Heart right ventricle (tissue), 16 donors: ENCODE measurements around the gene HCFC1R1. TPM values are rescaled to one million over a fixed set of nuclear protein-coding genes. Genes with fewer than 3 reads are reported as not detected.
A peak's percentile ranks its signal among the peaks of the same experiment; 100 is the strongest.

Experiments
- ATAC-seq, 8 donors: fragments of 200-7000 bp; cut with Tn5 transposase; one replicate each; pipeline ENCODE4 v1.9.1; 2020; ENCODE audit warnings: mild to moderate bottlenecking in 8 of 8, moderate library complexity in 8 of 8, moderate number of reproducible peaks in 1 of 8
- DNase-seq, 2 donors: peaks; one replicate each; pipeline ENCODE4 v3.0.0-alpha.2; 2020
- H3K27ac ChIP-seq, 10 donors: fragments of 200-600 bp; sonication (generic) in 2 of 10; one replicate each; pipeline versions ENCODE4 v1.5.0 to v1.8.0; 2020 to 2022; ENCODE audit warnings: mild to moderate bottlenecking in 3 of 10
- H3K27me3 ChIP-seq, 7 donors: fragments of 200-600 bp; one replicate each; pipeline ENCODE4 v1.8.0; 2021 to 2022; ENCODE audit warnings: mild to moderate bottlenecking in 2 of 7
- H3K36me3 ChIP-seq, 9 donors: fragments of 200-600 bp; sonication (generic) in 1 of 9; one replicate each; pipeline versions ENCODE4 v1.5.0 to v1.8.0; 2020 to 2022; ENCODE audit warnings: mild to moderate bottlenecking in 2 of 9
- H3K4me1 ChIP-seq, 9 donors: fragments of 200-600 bp; sonication (generic) in 1 of 9; one replicate each; pipeline versions ENCODE4 v1.5.0 to v1.8.0; 2020 to 2022; ENCODE audit warnings: mild to moderate bottlenecking in 4 of 9
- H3K4me3 ChIP-seq, 10 donors: fragments of 200-600 bp; sonication (generic) in 2 of 10; one replicate each; pipeline versions ENCODE4 v1.5.0 to v1.8.0; 2020 to 2022; ENCODE audit warnings: mild to moderate bottlenecking in 7 of 10, moderate library complexity in 2 of 10
- H3K9me3 ChIP-seq, 11 donors: fragments of 200-600 bp in 10 of 11; sonication (generic) in 2 of 11; one replicate each; pipeline versions ENCODE4 v1.5.0 to v1.8.0; 2013 to 2022; ENCODE audit warnings: mild to moderate bottlenecking in 2 of 11, control low read depth in 1 of 11, moderate library complexity in 1 of 11
- WGBS, 2 donors: extraction: QIAGEN DNeasy Blood & Tissue Kit; methylation state at CpG; one replicate each; pipeline ENCODE4 v1.1.7; 2013; ENCODE audit warnings: inconsistent platforms in 1 of 2; 5-methylcytosine and 5-hydroxymethylcytosine counted together
- intact Hi-C, 10 donors: fragments of 100-400 bp; cut with DNase I; formaldehyde crosslinking; loops; one replicate each; pipeline versions ENCODE4 v1.11.1 to v1.14.2; 2022
- polyA plus RNA-seq, 2 donors: library from polyadenylated mRNA; stranded (reverse); fragments of 200-250 nt; gene quantifications; one replicate each; pipeline ENCODE4 v1.2.3, GENCODE V29; 2013
- total RNA-seq, 10 donors: library from RNA; stranded (reverse); fragmentation: NEBNext Ultra II Directional in 3 of 10; extraction: Animal tissue kit (Norgen Biotek cat#: 25700) in 3 of 10; gene quantifications; one replicate each; pipeline versions ENCODE4 v1.2.1 to v1.2.4, GENCODE V29; 2021 to 2023
- TF ChIP-seq, protein P1 (sequence below), 9 donors: fragments of 200-600 bp; sonication (generic) in 2 of 9; IDR thresholded peaks; one replicate each; pipeline versions ENCODE4 v1.5.0 to v1.8.0; 2021 to 2022; ENCODE audit warnings: antibody characterized with exemption in 9 of 9, mild to moderate bottlenecking in 5 of 9, moderate library complexity in 1 of 9
- donor health status: Arrhythmogenic right ventricular cardiomyopathy.
- donor health status: ischemic (EF 13 %, LVEDD 7.1; RV severe dilation, severe dysfunction).
- donor health status: healthy with polysubstance abuse.
- donor health status: DM: no; HTN: yes; CAD: no.
- donor health status: DM: no; HTN: no; CAD: no.
- donor health status: ischemic (EF 25% LVEDD 6.9; RV normal size, moderate dysfunction).
- donor health status: ischemic (EF 25% LVEDD 5.7; RV mildly dilated, moderate dysfunction).
- donor health status: healthy.
- donor health status: DM: yes; HTN: yes; CAD: no.
- donor health status: Ischemic cardiomyopathy.
- donor health status: ischemic (EF 35%, LVEDD 5.7; RV mildly dilated, moderate dysfunction).
- donor health status: nonischemic (EF 11% LVEDD 7.7; RV severe dilation, severe dysfunction).
- donor health status: DM: yes; HTN: yes; CAD: no.
- donor health status: PGD.
- donor health status: ischemic (EF 29% LVEDD 5.4; RV normal size, mild dysfunction).
- donor health status: nonischemic (EF 23%, LVEDD 6.1; RV moderate dilation, normal function).

HCFC1R1 gene
- total and polyA plus RNA-seq, 12 donors = 41.8 to 370 (median 57.2) TPM

DNA sequence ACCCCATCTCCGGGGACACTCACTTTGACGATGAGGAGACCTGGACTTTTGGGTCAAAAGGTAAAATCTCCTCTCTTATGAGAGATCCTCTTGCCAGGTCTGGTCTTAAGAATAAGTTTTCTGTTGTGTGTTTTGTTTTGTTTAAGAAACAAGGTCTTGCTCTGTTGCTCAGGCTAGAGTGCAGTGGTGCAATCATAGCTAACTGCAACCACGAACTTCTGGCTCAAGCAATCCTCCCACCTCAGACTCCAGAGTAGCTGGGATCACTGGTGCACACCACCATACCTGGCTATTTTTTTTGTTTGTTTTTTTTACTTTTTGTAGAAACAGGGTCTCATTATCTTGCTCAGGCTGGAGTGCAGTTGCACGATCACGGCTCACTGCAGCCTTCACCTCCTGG lies 26.7 kb upstream of the HCFC1R1 start:
- Histone ChIP-seq H3K27ac (peak overlapping the region in 1 of 10 donors; percentile 70), H3K36me3 (no peaks in the 10 kb centered on the region), H3K9me3 (no peaks in the 10 kb centered on the region), H3K27me3 (peaks cover 6 to 54% (median 41%) of the 10 kb centered on the region in 7 donors), H3K4me1 (peaks cover 10 to 24% (median 15%) of the 10 kb centered on the region in 9 donors), H3K4me3 (peak overlapping the region in 1 of 10 donors; percentile 65)
- no peak for DNase-seq
- no peak for ATAC-seq
- 78 to 79% methylated on average over 5 of the region's 5 CpGs for WGBS, 2 donors
- intact Hi-C loops = loop anchor here in 3 of 10 donors (10.0 kb wide), 2 partner anchors 64 to 114 kb away; partner anchors contain the start of gene ZNF205 (in 1 of the 3)
- TF ChIP-seq, protein P1, sequence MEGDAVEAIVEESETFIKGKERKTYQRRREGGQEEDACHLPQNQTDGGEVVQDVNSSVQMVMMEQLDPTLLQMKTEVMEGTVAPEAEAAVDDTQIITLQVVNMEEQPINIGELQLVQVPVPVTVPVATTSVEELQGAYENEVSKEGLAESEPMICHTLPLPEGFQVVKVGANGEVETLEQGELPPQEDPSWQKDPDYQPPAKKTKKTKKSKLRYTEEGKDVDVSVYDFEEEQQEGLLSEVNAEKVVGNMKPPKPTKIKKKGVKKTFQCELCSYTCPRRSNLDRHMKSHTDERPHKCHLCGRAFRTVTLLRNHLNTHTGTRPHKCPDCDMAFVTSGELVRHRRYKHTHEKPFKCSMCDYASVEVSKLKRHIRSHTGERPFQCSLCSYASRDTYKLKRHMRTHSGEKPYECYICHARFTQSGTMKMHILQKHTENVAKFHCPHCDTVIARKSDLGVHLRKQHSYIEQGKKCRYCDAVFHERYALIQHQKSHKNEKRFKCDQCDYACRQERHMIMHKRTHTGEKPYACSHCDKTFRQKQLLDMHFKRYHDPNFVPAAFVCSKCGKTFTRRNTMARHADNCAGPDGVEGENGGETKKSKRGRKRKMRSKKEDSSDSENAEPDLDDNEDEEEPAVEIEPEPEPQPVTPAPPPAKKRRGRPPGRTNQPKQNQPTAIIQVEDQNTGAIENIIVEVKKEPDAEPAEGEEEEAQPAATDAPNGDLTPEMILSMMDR (IDR thresholded peaks at IDR 0.05) = no peak

DNA sequence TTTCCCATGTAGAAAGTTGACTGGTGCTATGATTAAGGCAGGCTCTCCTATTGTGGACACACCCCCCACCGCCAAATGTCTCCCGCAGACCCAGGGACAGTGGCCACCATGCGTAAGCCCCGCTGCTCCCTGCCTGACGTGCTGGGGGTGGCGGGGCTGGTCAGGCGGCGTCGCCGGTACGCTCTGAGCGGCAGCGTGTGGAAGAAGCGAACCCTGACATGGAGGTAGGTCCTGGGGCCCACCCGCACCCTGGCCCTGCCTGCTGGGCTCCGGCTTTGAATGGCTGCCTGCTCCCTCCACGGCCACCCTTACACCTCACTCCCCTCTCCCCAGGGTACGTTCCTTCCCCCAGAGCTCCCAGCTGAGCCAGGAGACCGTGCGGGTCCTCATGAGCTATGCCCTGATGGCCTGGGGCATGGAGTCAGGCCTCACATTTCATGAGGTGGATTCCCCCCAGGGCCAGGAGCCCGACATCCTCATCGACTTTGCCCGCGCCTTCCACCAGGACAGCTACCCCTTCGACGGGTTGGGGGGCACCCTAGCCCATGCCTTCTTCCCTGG lies 26.3 kb upstream of the HCFC1R1 start:
- intact Hi-C loops = loop anchor here in 3 of 10 donors (10.0 kb wide), 2 partner anchors 65 to 115 kb away; partner anchors contain the start of gene ZNF205 (in 1 of the 3)
- Histone ChIP-seq H3K36me3 (no peaks in the 10 kb centered on the region), H3K4me3 (peak overlapping the region in 1 of 10 donors; percentile 65), H3K4me1 (peaks cover 13 to 24% (median 19%) of the 10 kb centered on the region in 9 donors), H3K27ac (peak overlapping the region in 1 of 10 donors; percentile 70), H3K27me3 (peaks cover 6 to 59% (median 45%) of the 10 kb centered on the region in 7 donors), H3K9me3 (no peaks in the 10 kb centered on the region)
- TF ChIP-seq, protein P1 (IDR thresholded peaks at IDR 0.05) = no peak
- 83 to 88% methylated on average over 24 to 26 of the region's 26 CpGs for WGBS, 2 donors
- ATAC-seq (no peak), DNase-seq (no peak)

DNA sequence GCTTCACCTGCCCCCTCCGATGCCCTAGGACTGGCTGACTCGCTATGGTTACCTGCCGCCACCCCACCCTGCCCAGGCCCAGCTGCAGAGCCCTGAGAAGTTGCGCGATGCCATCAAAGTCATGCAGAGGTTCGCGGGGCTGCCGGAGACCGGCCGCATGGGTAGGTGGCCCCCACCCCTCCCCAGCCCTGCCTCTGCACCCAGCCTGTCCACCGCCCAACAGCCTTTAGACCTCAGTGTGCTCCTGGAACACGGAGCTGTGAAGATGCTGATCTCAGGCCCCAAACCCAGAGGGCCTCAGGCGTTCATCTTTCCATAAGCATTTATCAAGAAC lies 23.6 kb upstream of the HCFC1R1 start:
- intact Hi-C loops = no loop called here
- peaks cover 6 to 82% (median 71%) of the 10 kb centered on the region in 7 donors for H3K27me3 ChIP-seq
- WGBS, 2 donors = 19 to 24% methylated on average over 13 of the region's 13 CpGs
- H3K4me3 ChIP-seq = peak overlapping the region in 2 of 10 donors; percentile 65
- ATAC-seq (no peak), DNase-seq (no peak)
- no peaks in the 10 kb centered on the region for H3K9me3 ChIP-seq
- H3K27ac ChIP-seq = peak overlapping the region in 1 of 10 donors; percentile 84
- peaks cover 13 to 26% (median 19%) of the 10 kb centered on the region in 9 donors for H3K4me1 ChIP-seq
- no peaks in the 10 kb centered on the region for H3K36me3 ChIP-seq
- TF ChIP-seq, protein P1 (IDR thresholded peaks at IDR 0.05) = no peak

DNA sequence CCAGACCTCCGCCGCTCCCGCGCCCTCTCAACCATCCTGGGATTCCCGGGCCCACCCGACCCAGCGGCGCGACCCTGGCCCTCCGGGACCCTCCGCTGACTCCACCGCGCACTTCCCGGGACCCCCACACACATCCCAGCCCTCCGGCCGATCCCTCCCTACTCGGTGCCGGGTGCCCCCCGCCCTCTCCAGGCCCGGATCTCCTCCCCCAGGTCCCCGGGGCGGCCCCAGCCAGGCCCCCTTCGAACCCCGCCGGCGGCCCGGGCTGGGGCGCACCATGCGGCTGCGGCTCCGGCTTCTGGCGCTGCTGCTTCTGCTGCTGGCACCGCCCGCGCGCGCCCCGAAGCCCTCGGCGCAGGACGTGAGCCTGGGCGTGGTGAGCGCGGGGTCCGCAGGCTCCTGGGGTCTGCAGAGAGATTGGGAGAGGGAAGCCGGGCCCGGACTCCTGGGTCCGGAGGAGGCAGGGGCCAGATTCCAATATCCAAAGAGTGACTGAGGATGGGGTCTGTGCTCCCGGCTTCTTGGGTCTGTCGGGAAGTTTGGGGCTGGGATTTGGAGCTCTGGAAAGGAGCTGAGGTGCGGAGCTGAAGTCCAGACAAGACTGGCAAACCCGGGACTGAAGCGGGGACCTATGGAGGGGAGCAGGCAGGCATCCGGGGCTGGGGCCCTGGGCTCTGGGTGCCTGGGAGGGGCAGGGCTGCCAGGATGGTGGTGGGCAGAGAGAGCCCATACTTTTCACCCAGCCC lies 23.1 kb upstream of the HCFC1R1 start:
- H3K27ac ChIP-seq = peak overlapping the region in 2 of 10 donors; percentile 44 to 84
- ATAC-seq (peak in 3 of 8 donors; percentile 17 to 28 (median 27)), DNase-seq (no peak)
- H3K4me3 ChIP-seq = peak overlapping the region; percentile 15 to 65 (median 55)
- H3K9me3 ChIP-seq = no peaks in the 10 kb centered on the region
- TF ChIP-seq, protein P1 (IDR thresholded peaks at IDR 0.05) = no peak
- intact Hi-C loops = no loop called here
- H3K4me1 ChIP-seq = peaks cover 13 to 26% (median 19%) of the 10 kb centered on the region in 9 donors
- WGBS, 2 donors = 2% methylated on average over 53 to 54 of the region's 54 CpGs
- no peaks in the 10 kb centered on the region for H3K36me3 ChIP-seq
- peaks cover 6 to 87% (median 74%) of the 10 kb centered on the region in 7 donors for H3K27me3 ChIP-seq
